Ascending aorta (tissue), 2 donors: Measurements from ENCODE around the gene TGFBR2. TPM values are rescaled to one million over a fixed set of nuclear protein-coding genes. Genes with fewer than 3 reads are reported as not detected.
A peak's percentile ranks its signal among the peaks of the same experiment; 100 is the strongest.

Source experiments
- DNase-seq, 2 donors: peaks; one replicate each; pipeline ENCODE4 v3.0.0-alpha.2; 2019; ENCODE audit warnings: low spot score in 2 of 2
- H3K27ac ChIP-seq, 2 donors: fragments of 200-600 bp; sonication (generic); one replicate each; pipeline ENCODE4 v1.5.1; 2016 to 2017; ENCODE audit warnings: mild to moderate bottlenecking in 1 of 2
- H3K27me3 ChIP-seq: fragments of 200-600 bp; sonication (generic); one replicate; pipeline ENCODE4 v1.5.1; 2017
- H3K36me3 ChIP-seq, 2 donors: fragments of 200-600 bp; sonication (generic); one replicate each; pipeline ENCODE4 v1.5.1; 2016
- H3K4me1 ChIP-seq, 2 donors: fragments of 200-600 bp; sonication (generic); one replicate each; pipeline ENCODE4 v1.5.1; 2016 to 2017; ENCODE audit warnings: mild to moderate bottlenecking in 1 of 2
- H3K4me3 ChIP-seq, 2 donors: fragments of 200-600 bp; sonication (generic); one replicate each; pipeline ENCODE4 v1.5.1; 2016 to 2017; ENCODE audit warnings: mild to moderate bottlenecking in 1 of 2
- H3K9me3 ChIP-seq, 2 donors: fragments of 200-600 bp; sonication (generic); one replicate each; pipeline ENCODE4 v1.5.1; 2016
- CTCF ChIP-seq, 3 experiments: fragments of 200-600 bp in 2 of 3; fragments of 450-650 bp in 1 of 3; sonication (generic) in 2 of 3; IDR thresholded peaks; one replicate each; pipeline ENCODE4 v1.5.1; 2016 to 2019; ENCODE audit warnings: antibody characterized with exemption in 3 of 3, mild to moderate bottlenecking in 1 of 3, moderate library complexity in 1 of 3
- intact Hi-C: fragments of 100-400 bp; cut with DNase I; formaldehyde crosslinking; loops from one replicate; pipeline ENCODE4 v1.15.1; 2023
- total RNA-seq: library from RNA; depleted of rRNA; stranded (reverse); fragments of >200 nt; gene quantifications from one replicate; pipeline ENCODE4 v1.1.0, GENCODE V29; 2016

TGFBR2 gene
- total RNA-seq, 1 donor from 2014 or later, result 343 TPM

GRCh38 chr3:30631243-30631904 is 25.0 kb downstream of the TGFBR2 start:
- Histone ChIP-seq H3K4me3 (no peak overlapping the region), H3K27ac (peak overlapping the region; percentile 22 to 58), H3K9me3 (no peaks in the 10 kb centered on the region), H3K27me3 (no peaks in the 10 kb centered on the region), H3K4me1 (peaks cover 23 to 77% of the 10 kb centered on the region in 2 donors), H3K36me3 (peaks cover 4 to 12% of the 10 kb centered on the region in 2 donors)
- no peak for DNase-seq
- intact Hi-C loops, result no loop called here
- TF ChIP-seq CTCF (IDR thresholded peaks at IDR 0.05), result no peak

GRCh38 chr3:30632065-30632464 is 25.7 kb downstream of the TGFBR2 start:
- Histone ChIP-seq H3K9me3 (no peaks in the 10 kb centered on the region), H3K27ac (peak overlapping the region; percentile 22 to 58), H3K4me1 (peaks cover 16 to 73% of the 10 kb centered on the region in 2 donors), H3K36me3 (peaks cover 4 to 12% of the 10 kb centered on the region in 2 donors), H3K4me3 (no peak overlapping the region), H3K27me3 (no peaks in the 10 kb centered on the region)
- TF ChIP-seq CTCF (IDR thresholded peaks at IDR 0.05), result no peak
- intact Hi-C loops, result no loop called here
- DNase-seq, result no peak

GRCh38 chr3:30632521-30632920 is 26.1 kb downstream of the TGFBR2 start:
- H3K4me1 ChIP-seq, result peaks cover 14 to 72% of the 10 kb centered on the region in 2 donors
- TF ChIP-seq CTCF (IDR thresholded peaks at IDR 0.05), result no peak

GRCh38 chr3:30633718-30634117 is 27.3 kb downstream of the TGFBR2 start:
- H3K9me3 ChIP-seq, result no peaks in the 10 kb centered on the region
- DNase-seq, result no peak
- no peak for TF ChIP-seq CTCF (IDR thresholded peaks at IDR 0.05)
- no peak overlapping the region for H3K4me3 ChIP-seq
- no peak overlapping the region for H3K27ac ChIP-seq
- H3K4me1 ChIP-seq, result peaks cover 10 to 68% of the 10 kb centered on the region in 2 donors
- H3K36me3 ChIP-seq, result peaks cover 4 to 12% of the 10 kb centered on the region in 2 donors
- no peaks in the 10 kb centered on the region for H3K27me3 ChIP-seq
- intact Hi-C loops, result no loop called here

More at GRCh38 chr3:30632521-30632920, 26.1 kb downstream of the TGFBR2 start:
- Histone ChIP-seq H3K27ac (peak overlapping the region in 1 of 2 donors; percentile 58), H3K9me3 (no peaks in the 10 kb centered on the region), H3K4me3 (no peak overlapping the region), H3K36me3 (peaks cover 4 to 12% of the 10 kb centered on the region in 2 donors), H3K27me3 (no peaks in the 10 kb centered on the region)
- DNase-seq, result no peak
- intact Hi-C loops, result no loop called here

GRCh38 chr3:30634761-30635735 is 28.6 kb downstream of the TGFBR2 start:
- intact Hi-C loops, result no loop called here

More at GRCh38 chr3:30634761-30635735, 28.6 kb downstream of the TGFBR2 start:
- no peak for TF ChIP-seq CTCF (IDR thresholded peaks at IDR 0.05)
- H3K36me3 ChIP-seq, result peaks cover 4 to 9% of the 10 kb centered on the region in 2 donors
- H3K27me3 ChIP-seq, result no peaks in the 10 kb centered on the region
- DNase-seq, result no peak
- peak overlapping the region in 1 of 2 donors; percentile 11 for H3K27ac ChIP-seq
- peak overlapping the region in 1 of 2 donors; percentile 13 for H3K4me3 ChIP-seq
- H3K4me1 ChIP-seq, result peaks cover 6 to 62% of the 10 kb centered on the region in 2 donors
- H3K9me3 ChIP-seq, result no peaks in the 10 kb centered on the region
